Left ventricle myocardium inferior (tissue), 1 donor: ENCODE measurements around the gene OR6B1. TPM values are rescaled to one million over a fixed set of nuclear protein-coding genes. Genes with fewer than 3 reads are reported as not detected.

ENCODE experiments used
- DNase-seq: peaks from one replicate; pipeline ENCODE4 v3.0.0-alpha.2; 2020
- H3K27ac ChIP-seq: fragments of 200-600 bp; replicated peaks from 2 replicates; pipeline ENCODE4 v1.8.0; 2021
- H3K27me3 ChIP-seq: fragments of 200-600 bp; 2 replicates; pipeline ENCODE4 v1.8.0; 2021; ENCODE audit warnings: low read depth
- H3K36me3 ChIP-seq: fragments of 200-600 bp; 2 replicates; pipeline ENCODE4 v1.8.0; 2021
- H3K4me1 ChIP-seq: fragments of 200-600 bp; 2 replicates; pipeline ENCODE4 v1.8.0; 2021
- H3K4me3 ChIP-seq: fragments of 200-600 bp; 2 replicates; pipeline ENCODE4 v1.8.0; 2021; ENCODE audit warnings: mild to moderate bottlenecking, moderate library complexity
- H3K9me3 ChIP-seq: fragments of 200-600 bp; replicated peaks from 2 replicates; pipeline ENCODE4 v1.8.0; 2021
- intact Hi-C: fragments of 100-400 bp; cut with micrococcal nuclease; formaldehyde crosslinking; loops from one replicate; pipeline ENCODE4 v1.11.0; 2022
- long read RNA-seq: library from polyadenylated mRNA; unstranded; transcript quantifications from one replicate; pipeline ENCODE4 v2.0.0, GENCODE V29; 2021
- total RNA-seq: library from RNA; stranded (reverse); fragmentation: NEBNext Ultra II Directional; extraction: Animal tissue kit (Norgen Biotek cat#: 25700); gene quantifications from one replicate; pipeline ENCODE4 v1.2.1, GENCODE V29; 2021
- TF ChIP-seq, protein P1 (sequence below): fragments of 200-600 bp; IDR thresholded peaks from 2 replicates; pipeline ENCODE4 v1.8.0; 2021; ENCODE audit warnings: antibody characterized with exemption, mild to moderate bottlenecking, borderline replicate concordance
- donor health status: DM: no; HTN: yes; CAD: no; lungs with severe emphysema.

The OR6B1 gene
- total RNA-seq, result not detected
- long read RNA-seq, result 0 reads

GRCh38 chr7:144000020-144000419 lies at the start of gene OR6B1:
Gene OR6B1, plus strand, starts transcription at chr7:144000320. Its CDS starts 3,677 bp downstream, at chr7:144003997.
- DNase-seq, result no peak
- Histone ChIP-seq H3K9me3 (no peaks in the 10 kb centered on the region), H3K36me3 (no peaks in the 10 kb centered on the region), H3K4me1 (no peaks in the 10 kb centered on the region), H3K4me3 (no peak within 1 kb of the TSS), H3K27me3 (no peaks in the 10 kb centered on the region), H3K27ac (no peak within 1 kb of the TSS)
- intact Hi-C loops, result no loop called here
- TF ChIP-seq, protein P1, sequence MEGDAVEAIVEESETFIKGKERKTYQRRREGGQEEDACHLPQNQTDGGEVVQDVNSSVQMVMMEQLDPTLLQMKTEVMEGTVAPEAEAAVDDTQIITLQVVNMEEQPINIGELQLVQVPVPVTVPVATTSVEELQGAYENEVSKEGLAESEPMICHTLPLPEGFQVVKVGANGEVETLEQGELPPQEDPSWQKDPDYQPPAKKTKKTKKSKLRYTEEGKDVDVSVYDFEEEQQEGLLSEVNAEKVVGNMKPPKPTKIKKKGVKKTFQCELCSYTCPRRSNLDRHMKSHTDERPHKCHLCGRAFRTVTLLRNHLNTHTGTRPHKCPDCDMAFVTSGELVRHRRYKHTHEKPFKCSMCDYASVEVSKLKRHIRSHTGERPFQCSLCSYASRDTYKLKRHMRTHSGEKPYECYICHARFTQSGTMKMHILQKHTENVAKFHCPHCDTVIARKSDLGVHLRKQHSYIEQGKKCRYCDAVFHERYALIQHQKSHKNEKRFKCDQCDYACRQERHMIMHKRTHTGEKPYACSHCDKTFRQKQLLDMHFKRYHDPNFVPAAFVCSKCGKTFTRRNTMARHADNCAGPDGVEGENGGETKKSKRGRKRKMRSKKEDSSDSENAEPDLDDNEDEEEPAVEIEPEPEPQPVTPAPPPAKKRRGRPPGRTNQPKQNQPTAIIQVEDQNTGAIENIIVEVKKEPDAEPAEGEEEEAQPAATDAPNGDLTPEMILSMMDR, result no peak

GRCh38 chr7:143953421-143953820 lies 46.7 kb upstream of the OR6B1 start:
- Histone ChIP-seq H3K27me3 (peaks cover 11% of the 10 kb centered on the region), H3K9me3 (no peaks in the 10 kb centered on the region), H3K27ac (no peak overlapping the region), H3K36me3 (no peaks in the 10 kb centered on the region), H3K4me1 (no peaks in the 10 kb centered on the region), H3K4me3 (no peak overlapping the region)
- no peak for DNase-seq
- TF ChIP-seq, protein P1, result no peak
- intact Hi-C loops, result no loop called here

- no peak for DNase-seq
- H3K27me3 ChIP-seq, result peaks cover 11% of the 10 kb centered on the region
- no peaks in the 10 kb centered on the region for H3K36me3 ChIP-seq
- no peaks in the 10 kb centered on the region for H3K9me3 ChIP-seq
- intact Hi-C loops, result no loop called here
- H3K27ac ChIP-seq, result no peak overlapping the region
- TF ChIP-seq, protein P1, result no peak
- no peak overlapping the region for H3K4me3 ChIP-seq
- H3K4me1 ChIP-seq, result no peaks in the 10 kb centered on the region
Measured at GRCh38 chr7:143954135-143954534, 46.0 kb upstream of the OR6B1 start.

GRCh38 chr7:143954544-143954943 lies 45.6 kb upstream of the OR6B1 start, which contains the start of gene OR2F1:
Gene OR2F1, plus strand, starts transcription at chr7:143954844. Its CDS starts 5,127 bp downstream, at chr7:143959971.
- peaks cover 11% of the 10 kb centered on the region for H3K27me3 ChIP-seq
- intact Hi-C loops, result no loop called here
- no peaks in the 10 kb centered on the region for H3K9me3 ChIP-seq
- no peak for DNase-seq
- TF ChIP-seq, protein P1, result no peak
- H3K4me3 ChIP-seq, result no peak within 1 kb of the TSS
- H3K27ac ChIP-seq, result no peak within 1 kb of the TSS
- H3K4me1 ChIP-seq, result no peaks in the 10 kb centered on the region
- H3K36me3 ChIP-seq, result no peaks in the 10 kb centered on the region

- intact Hi-C loops, result no loop called here
- H3K4me3 ChIP-seq, result no peak overlapping the region
- H3K9me3 ChIP-seq, result no peaks in the 10 kb centered on the region
- TF ChIP-seq, protein P1, result no peak
- H3K27ac ChIP-seq, result no peak overlapping the region
- H3K4me1 ChIP-seq, result no peaks in the 10 kb centered on the region
- DNase-seq, result no peak
- H3K27me3 ChIP-seq, result peaks cover 8% of the 10 kb centered on the region
- no peaks in the 10 kb centered on the region for H3K36me3 ChIP-seq
Measured at GRCh38 chr7:143958781-143959180, 41.3 kb upstream of the OR6B1 start.
